GM12878 (cell line): ENCODE results near the gene HIBCH.

Experiments
- CREB1 ChIP-seq: IDR thresholded peaks from 2 replicates; pipeline ENCODE4 v1.6.1; 2012; ENCODE audit warnings: low read depth, mild to moderate bottlenecking, inconsistent platforms
- POLR2AphosphoS5 ChIP-seq: IDR thresholded peaks from 2 replicates; pipeline ENCODE4 v1.6.1; 2011; ENCODE audit warnings: mild to moderate bottlenecking, low read length, inconsistent platforms
- RAD21 ChIP-seq: IDR thresholded peaks from 2 replicates; pipeline ENCODE4 v1.6.1; 2011; ENCODE audit warnings: mild to moderate bottlenecking, low read depth, low read length, moderate library complexity; ENCODE audit not compliant: insufficient read depth
- SREBF1 ChIP-seq: IDR thresholded peaks from 2 replicates; pipeline ENCODE4 v1.6.1; 2012; ENCODE audit warnings: mild to moderate bottlenecking, low read length
- TAF1 ChIP-seq: IDR thresholded peaks from 2 replicates; pipeline ENCODE4 v1.6.1; 2011; ENCODE audit warnings: mild to moderate bottlenecking, low read depth, low read length, borderline replicate concordance
- TF ChIP-seq, protein P1 (sequence below): IDR thresholded peaks from 2 replicates; pipeline ENCODE4 v1.6.1; 2011; ENCODE audit warnings: low read depth, low read length, improper control_type of control experiment, borderline replicate concordance

GRCh38 chr2:190199530-190199929 lies 120.1 kb downstream of the HIBCH start:
- TF ChIP-seq POLR2AphosphoS5 = no peak
- no peak for TF ChIP-seq SREBF1
- TF ChIP-seq RAD21 = no peak
- TF ChIP-seq, protein P1, sequence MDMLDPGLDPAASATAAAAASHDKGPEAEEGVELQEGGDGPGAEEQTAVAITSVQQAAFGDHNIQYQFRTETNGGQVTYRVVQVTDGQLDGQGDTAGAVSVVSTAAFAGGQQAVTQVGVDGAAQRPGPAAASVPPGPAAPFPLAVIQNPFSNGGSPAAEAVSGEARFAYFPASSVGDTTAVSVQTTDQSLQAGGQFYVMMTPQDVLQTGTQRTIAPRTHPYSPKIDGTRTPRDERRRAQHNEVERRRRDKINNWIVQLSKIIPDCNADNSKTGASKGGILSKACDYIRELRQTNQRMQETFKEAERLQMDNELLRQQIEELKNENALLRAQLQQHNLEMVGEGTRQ = no peak
- TF ChIP-seq CREB1 = no peak
- TF ChIP-seq TAF1 = no peak
